Measurements from ENCODE around the gene PPP6R2. TPM values are rescaled to one million over a fixed set of nuclear protein-coding genes. Genes with fewer than 3 reads are reported as not detected.

Gene PPP6R2
- total and polyA plus RNA-seq, 2 of the 8 experiments (the other 6 are each of a cell fraction or from before 2014, with no cell fraction given), result 25.0 to 32.2 TPM

DNA sequence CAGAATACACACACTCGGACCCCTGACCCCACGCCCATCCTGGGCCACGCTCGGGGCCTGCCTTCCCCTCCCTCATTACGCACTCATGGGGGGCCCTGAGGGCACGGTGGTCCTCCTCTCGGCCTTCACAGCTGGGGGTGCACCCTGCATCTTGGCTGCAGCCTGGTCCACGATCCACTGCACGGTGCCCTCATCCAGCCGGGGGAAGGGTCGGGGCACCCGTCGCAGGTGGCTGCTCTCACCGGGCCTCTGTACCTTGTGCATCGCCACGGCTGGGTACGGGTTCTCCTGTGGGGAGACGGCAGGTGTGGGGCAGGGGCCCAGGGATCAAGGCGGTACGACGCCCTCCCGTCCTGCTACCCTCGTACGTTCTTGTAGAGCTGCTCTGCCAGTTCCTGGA, 121.3 kb downstream of the PPP6R2 start (continued):
- TF ChIP-seq SRF (IDR thresholded peaks at IDR 0.05; ENCODE audit: low read depth, low read length) (no peak), NRF1 (IDR thresholded peaks at IDR 0.05; ENCODE audit: low read depth, low read length) (no peak), JUN (IDR thresholded peaks at IDR 0.05; ENCODE audit: low read depth, low read length) (no peak), TEAD4 (IDR thresholded peaks at IDR 0.05; ENCODE audit: low read depth, low read length) (no peak), CBX8 (IDR thresholded peaks at IDR 0.05; ENCODE audit: borderline replicate concordance, low read depth, low read length) (no peak), RNF2 (IDR thresholded peaks at IDR 0.05; ENCODE audit: borderline replicate concordance, low read depth, low read length, missing control alignments, poor library complexity, severe bottlenecking) (no peak)
- TF ChIP-seq, protein P1, sequence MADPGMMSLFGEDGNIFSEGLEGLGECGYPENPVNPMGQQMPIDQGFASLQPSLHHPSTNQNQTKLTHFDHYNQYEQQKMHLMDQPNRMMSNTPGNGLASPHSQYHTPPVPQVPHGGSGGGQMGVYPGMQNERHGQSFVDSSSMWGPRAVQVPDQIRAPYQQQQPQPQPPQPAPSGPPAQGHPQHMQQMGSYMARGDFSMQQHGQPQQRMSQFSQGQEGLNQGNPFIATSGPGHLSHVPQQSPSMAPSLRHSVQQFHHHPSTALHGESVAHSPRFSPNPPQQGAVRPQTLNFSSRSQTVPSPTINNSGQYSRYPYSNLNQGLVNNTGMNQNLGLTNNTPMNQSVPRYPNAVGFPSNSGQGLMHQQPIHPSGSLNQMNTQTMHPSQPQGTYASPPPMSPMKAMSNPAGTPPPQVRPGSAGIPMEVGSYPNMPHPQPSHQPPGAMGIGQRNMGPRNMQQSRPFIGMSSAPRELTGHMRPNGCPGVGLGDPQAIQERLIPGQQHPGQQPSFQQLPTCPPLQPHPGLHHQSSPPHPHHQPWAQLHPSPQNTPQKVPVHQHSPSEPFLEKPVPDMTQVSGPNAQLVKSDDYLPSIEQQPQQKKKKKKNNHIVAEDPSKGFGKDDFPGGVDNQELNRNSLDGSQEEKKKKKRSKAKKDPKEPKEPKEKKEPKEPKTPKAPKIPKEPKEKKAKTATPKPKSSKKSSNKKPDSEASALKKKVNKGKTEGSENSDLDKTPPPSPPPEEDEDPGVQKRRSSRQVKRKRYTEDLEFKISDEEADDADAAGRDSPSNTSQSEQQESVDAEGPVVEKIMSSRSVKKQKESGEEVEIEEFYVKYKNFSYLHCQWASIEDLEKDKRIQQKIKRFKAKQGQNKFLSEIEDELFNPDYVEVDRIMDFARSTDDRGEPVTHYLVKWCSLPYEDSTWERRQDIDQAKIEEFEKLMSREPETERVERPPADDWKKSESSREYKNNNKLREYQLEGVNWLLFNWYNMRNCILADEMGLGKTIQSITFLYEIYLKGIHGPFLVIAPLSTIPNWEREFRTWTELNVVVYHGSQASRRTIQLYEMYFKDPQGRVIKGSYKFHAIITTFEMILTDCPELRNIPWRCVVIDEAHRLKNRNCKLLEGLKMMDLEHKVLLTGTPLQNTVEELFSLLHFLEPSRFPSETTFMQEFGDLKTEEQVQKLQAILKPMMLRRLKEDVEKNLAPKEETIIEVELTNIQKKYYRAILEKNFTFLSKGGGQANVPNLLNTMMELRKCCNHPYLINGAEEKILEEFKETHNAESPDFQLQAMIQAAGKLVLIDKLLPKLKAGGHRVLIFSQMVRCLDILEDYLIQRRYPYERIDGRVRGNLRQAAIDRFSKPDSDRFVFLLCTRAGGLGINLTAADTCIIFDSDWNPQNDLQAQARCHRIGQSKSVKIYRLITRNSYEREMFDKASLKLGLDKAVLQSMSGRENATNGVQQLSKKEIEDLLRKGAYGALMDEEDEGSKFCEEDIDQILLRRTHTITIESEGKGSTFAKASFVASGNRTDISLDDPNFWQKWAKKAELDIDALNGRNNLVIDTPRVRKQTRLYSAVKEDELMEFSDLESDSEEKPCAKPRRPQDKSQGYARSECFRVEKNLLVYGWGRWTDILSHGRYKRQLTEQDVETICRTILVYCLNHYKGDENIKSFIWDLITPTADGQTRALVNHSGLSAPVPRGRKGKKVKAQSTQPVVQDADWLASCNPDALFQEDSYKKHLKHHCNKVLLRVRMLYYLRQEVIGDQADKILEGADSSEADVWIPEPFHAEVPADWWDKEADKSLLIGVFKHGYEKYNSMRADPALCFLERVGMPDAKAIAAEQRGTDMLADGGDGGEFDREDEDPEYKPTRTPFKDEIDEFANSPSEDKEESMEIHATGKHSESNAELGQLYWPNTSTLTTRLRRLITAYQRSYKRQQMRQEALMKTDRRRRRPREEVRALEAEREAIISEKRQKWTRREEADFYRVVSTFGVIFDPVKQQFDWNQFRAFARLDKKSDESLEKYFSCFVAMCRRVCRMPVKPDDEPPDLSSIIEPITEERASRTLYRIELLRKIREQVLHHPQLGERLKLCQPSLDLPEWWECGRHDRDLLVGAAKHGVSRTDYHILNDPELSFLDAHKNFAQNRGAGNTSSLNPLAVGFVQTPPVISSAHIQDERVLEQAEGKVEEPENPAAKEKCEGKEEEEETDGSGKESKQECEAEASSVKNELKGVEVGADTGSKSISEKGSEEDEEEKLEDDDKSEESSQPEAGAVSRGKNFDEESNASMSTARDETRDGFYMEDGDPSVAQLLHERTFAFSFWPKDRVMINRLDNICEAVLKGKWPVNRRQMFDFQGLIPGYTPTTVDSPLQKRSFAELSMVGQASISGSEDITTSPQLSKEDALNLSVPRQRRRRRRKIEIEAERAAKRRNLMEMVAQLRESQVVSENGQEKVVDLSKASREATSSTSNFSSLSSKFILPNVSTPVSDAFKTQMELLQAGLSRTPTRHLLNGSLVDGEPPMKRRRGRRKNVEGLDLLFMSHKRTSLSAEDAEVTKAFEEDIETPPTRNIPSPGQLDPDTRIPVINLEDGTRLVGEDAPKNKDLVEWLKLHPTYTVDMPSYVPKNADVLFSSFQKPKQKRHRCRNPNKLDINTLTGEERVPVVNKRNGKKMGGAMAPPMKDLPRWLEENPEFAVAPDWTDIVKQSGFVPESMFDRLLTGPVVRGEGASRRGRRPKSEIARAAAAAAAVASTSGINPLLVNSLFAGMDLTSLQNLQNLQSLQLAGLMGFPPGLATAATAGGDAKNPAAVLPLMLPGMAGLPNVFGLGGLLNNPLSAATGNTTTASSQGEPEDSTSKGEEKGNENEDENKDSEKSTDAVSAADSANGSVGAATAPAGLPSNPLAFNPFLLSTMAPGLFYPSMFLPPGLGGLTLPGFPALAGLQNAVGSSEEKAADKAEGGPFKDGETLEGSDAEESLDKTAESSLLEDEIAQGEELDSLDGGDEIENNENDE (IDR thresholded peaks at IDR 0.05; ENCODE audit: insufficient replicate concordance, low read length), result no peak
- TF ChIP-seq, protein P2, sequence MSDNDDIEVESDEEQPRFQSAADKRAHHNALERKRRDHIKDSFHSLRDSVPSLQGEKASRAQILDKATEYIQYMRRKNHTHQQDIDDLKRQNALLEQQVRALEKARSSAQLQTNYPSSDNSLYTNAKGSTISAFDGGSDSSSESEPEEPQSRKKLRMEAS (IDR thresholded peaks at IDR 0.05), result no peak
